ENCODE results near the gene PRLR. TPM values are rescaled to one million over a fixed set of nuclear protein-coding genes. Genes with fewer than 3 reads are reported as not detected.

Gene PRLR
- total and polyA plus RNA-seq, 2 experiments from 2014 or later, result 0.31 to 2.2 TPM

DNA sequence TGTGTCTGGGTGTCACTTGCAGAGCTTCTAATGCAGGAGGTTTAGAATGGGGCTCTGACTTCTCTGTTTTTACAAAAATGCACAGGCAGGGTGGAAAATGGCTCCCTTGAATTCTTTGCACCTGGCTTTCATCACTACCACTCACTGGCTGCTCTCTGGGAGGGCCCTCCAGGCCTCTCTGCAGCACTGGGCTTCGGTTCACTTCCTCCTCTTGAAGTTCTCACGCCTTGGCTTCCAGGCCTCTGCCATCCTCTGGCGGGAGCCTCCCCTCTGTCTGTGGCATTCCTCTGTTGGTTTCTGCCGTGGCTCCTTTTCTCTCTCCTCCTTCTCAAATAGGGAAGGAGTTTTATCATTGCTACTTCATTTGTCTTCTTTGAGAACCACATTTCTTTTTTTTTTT lies 2.8 kb upstream of the PRLR start (continued):
- TF ChIP-seq, protein P1, sequence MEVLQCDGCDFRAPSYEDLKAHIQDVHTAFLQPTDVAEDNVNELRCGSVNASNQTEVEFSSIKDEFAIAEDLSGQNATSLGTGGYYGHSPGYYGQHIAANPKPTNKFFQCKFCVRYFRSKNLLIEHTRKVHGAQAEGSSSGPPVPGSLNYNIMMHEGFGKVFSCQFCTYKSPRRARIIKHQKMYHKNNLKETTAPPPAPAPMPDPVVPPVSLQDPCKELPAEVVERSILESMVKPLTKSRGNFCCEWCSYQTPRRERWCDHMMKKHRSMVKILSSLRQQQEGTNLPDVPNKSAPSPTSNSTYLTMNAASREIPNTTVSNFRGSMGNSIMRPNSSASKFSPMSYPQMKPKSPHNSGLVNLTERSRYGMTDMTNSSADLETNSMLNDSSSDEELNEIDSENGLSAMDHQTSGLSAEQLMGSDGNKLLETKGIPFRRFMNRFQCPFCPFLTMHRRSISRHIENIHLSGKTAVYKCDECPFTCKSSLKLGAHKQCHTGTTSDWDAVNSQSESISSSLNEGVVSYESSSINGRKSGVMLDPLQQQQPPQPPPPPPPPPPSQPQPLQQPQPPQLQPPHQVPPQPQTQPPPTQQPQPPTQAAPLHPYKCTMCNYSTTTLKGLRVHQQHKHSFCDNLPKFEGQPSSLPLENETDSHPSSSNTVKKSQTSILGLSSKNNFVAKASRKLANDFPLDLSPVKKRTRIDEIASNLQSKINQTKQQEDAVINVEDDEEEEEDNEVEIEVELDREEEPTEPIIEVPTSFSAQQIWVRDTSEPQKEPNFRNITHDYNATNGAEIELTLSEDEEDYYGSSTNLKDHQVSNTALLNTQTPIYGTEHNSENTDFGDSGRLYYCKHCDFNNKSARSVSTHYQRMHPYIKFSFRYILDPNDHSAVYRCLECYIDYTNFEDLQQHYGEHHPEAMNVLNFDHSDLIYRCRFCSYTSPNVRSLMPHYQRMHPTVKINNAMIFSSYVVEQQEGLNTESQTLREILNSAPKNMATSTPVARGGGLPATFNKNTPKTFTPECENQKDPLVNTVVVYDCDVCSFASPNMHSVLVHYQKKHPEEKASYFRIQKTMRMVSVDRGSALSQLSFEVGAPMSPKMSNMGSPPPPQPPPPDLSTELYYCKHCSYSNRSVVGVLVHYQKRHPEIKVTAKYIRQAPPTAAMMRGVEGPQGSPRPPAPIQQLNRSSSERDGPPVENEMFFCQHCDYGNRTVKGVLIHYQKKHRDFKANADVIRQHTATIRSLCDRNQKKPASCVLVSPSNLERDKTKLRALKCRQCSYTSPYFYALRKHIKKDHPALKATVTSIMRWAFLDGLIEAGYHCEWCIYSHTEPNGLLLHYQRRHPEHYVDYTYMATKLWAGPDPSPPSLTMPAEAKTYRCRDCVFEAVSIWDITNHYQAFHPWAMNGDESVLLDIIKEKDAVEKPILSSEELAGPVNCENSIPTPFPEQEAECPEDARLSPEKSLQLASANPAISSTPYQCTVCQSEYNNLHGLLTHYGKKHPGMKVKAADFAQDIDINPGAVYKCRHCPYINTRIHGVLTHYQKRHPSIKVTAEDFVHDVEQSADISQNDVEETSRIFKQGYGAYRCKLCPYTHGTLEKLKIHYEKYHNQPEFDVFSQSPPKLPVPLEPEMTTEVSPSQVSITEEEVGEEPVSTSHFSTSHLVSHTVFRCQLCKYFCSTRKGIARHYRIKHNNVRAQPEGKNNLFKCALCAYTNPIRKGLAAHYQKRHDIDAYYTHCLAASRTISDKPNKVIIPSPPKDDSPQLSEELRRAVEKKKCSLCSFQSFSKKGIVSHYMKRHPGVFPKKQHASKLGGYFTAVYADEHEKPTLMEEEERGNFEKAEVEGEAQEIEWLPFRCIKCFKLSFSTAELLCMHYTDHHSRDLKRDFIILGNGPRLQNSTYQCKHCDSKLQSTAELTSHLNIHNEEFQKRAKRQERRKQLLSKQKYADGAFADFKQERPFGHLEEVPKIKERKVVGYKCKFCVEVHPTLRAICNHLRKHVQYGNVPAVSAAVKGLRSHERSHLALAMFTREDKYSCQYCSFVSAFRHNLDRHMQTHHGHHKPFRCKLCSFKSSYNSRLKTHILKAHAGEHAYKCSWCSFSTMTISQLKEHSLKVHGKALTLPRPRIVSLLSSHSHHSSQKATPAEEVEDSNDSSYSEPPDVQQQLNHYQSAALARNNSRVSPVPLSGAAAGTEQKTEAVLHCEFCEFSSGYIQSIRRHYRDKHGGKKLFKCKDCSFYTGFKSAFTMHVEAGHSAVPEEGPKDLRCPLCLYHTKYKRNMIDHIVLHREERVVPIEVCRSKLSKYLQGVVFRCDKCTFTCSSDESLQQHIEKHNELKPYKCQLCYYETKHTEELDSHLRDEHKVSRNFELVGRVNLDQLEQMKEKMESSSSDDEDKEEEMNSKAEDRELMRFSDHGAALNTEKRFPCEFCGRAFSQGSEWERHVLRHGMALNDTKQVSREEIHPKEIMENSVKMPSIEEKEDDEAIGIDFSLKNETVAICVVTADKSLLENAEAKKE (CRISPR knock-in tag; IDR thresholded peaks at IDR 0.05), result no peak
- no peak for TF ChIP-seq POLR2AphosphoS5 (IDR thresholded peaks at IDR 0.05; ENCODE audit: low read depth)
- no peak for TF ChIP-seq ZNF114 (CRISPR knock-in tag; IDR thresholded peaks at IDR 0.05)
- TF ChIP-seq, protein P2, sequence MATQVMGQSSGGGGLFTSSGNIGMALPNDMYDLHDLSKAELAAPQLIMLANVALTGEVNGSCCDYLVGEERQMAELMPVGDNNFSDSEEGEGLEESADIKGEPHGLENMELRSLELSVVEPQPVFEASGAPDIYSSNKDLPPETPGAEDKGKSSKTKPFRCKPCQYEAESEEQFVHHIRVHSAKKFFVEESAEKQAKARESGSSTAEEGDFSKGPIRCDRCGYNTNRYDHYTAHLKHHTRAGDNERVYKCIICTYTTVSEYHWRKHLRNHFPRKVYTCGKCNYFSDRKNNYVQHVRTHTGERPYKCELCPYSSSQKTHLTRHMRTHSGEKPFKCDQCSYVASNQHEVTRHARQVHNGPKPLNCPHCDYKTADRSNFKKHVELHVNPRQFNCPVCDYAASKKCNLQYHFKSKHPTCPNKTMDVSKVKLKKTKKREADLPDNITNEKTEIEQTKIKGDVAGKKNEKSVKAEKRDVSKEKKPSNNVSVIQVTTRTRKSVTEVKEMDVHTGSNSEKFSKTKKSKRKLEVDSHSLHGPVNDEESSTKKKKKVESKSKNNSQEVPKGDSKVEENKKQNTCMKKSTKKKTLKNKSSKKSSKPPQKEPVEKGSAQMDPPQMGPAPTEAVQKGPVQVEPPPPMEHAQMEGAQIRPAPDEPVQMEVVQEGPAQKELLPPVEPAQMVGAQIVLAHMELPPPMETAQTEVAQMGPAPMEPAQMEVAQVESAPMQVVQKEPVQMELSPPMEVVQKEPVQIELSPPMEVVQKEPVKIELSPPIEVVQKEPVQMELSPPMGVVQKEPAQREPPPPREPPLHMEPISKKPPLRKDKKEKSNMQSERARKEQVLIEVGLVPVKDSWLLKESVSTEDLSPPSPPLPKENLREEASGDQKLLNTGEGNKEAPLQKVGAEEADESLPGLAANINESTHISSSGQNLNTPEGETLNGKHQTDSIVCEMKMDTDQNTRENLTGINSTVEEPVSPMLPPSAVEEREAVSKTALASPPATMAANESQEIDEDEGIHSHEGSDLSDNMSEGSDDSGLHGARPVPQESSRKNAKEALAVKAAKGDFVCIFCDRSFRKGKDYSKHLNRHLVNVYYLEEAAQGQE (IDR thresholded peaks at IDR 0.05; ENCODE audit: unreplicated experiment), result no peak
- TF ChIP-seq NANOG (IDR thresholded peaks at IDR 0.05; ENCODE audit: borderline replicate concordance), result no peak
- TF ChIP-seq, protein P3, sequence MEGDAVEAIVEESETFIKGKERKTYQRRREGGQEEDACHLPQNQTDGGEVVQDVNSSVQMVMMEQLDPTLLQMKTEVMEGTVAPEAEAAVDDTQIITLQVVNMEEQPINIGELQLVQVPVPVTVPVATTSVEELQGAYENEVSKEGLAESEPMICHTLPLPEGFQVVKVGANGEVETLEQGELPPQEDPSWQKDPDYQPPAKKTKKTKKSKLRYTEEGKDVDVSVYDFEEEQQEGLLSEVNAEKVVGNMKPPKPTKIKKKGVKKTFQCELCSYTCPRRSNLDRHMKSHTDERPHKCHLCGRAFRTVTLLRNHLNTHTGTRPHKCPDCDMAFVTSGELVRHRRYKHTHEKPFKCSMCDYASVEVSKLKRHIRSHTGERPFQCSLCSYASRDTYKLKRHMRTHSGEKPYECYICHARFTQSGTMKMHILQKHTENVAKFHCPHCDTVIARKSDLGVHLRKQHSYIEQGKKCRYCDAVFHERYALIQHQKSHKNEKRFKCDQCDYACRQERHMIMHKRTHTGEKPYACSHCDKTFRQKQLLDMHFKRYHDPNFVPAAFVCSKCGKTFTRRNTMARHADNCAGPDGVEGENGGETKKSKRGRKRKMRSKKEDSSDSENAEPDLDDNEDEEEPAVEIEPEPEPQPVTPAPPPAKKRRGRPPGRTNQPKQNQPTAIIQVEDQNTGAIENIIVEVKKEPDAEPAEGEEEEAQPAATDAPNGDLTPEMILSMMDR (conservative IDR thresholded peaks at IDR 0.05; ENCODE audit: low read depth in 2 of 2), result no peak
- TF ChIP-seq, protein P4, sequence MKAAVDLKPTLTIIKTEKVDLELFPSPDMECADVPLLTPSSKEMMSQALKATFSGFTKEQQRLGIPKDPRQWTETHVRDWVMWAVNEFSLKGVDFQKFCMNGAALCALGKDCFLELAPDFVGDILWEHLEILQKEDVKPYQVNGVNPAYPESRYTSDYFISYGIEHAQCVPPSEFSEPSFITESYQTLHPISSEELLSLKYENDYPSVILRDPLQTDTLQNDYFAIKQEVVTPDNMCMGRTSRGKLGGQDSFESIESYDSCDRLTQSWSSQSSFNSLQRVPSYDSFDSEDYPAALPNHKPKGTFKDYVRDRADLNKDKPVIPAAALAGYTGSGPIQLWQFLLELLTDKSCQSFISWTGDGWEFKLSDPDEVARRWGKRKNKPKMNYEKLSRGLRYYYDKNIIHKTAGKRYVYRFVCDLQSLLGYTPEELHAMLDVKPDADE (IDR thresholded peaks at IDR 0.05), result no peak
